HCT116 (cell line): ENCODE results near the gene MGA. TPM values are rescaled to one million over a fixed set of nuclear protein-coding genes. Genes with fewer than 3 reads are reported as not detected.

Source experiments
- ATAC-seq: fragments of 200-7000 bp; cut with Tn5 transposase; 2 replicates; pipeline ENCODE4 v1.9.1; 2020; ENCODE audit warnings: mild to moderate bottlenecking, moderate library complexity
- BruUV-seq: library from RNA; stranded (reverse); fragments of 400-500 nt; replicated peaks from 2 replicates; lab custom pipeline; 2021; lab: Mats Ljungman, UMichigan
- CTCF ChIA-PET: fragments of 300-600 bp; sonication (Branson Sonifier 250); formaldehyde crosslinking; loops from one replicate; lab custom pipeline; 2021; ENCODE audit warnings: antibody characterized with exemption; lab: Charles Lee
- POLR2A ChIA-PET: fragments of 300-600, 350-600 bp; sonication (Branson Sonifier 250); formaldehyde crosslinking; loops from one replicate; lab custom pipeline; 2021; ENCODE audit warnings: antibody characterized with exemption; lab: Charles Lee
- RAD21 ChIA-PET, 2 experiments: fragments of 300-600 bp; sonication (Branson Sonifier 250); formaldehyde crosslinking; loops; one replicate each; lab custom pipeline; 2023; ENCODE audit warnings: low total read pairs in 2 of 2; ENCODE audit not compliant: uncharacterized antibody in 2 of 2, unreplicated experiment in 2 of 2, low non-redundant PET in 1 of 2; lab: Charles Lee
- DNase-seq: peaks from one replicate; pipeline ENCODE4 v3.0.0-alpha.2; 2010; ENCODE audit warnings: low read depth, low spot score
- H2AFZ ChIP-seq: fragments of 200-600 bp; shearing (Covaris generic), sonication (generic); 2 replicates; pipeline ENCODE4 v1.6.1; 2017; ENCODE audit warnings: low read depth, mixed run types, mixed read lengths, antibody characterized with exemption, low read length; ENCODE audit not compliant: poor library complexity, severe bottlenecking
- H3K27ac ChIP-seq: 2 replicates; pipeline ENCODE4 v1.5.1; 2012; ENCODE audit warnings: low read depth, low read length
- H3K27me3 ChIP-seq: fragments of 200-600 bp; sonication (generic); 2 replicates; pipeline ENCODE4 v1.6.1; 2016; ENCODE audit warnings: mixed run types, low read length, mixed read lengths; ENCODE audit not compliant: insufficient read depth
- H3K36me3 ChIP-seq, 2 experiments: fragments of 200-500 bp in 1 of 2; fragments of 200-600 bp in 1 of 2; sonication (Bioruptor generic) in 1 of 2; sonication (generic) in 1 of 2; 2 replicates each; pipeline versions ENCODE4 v1.5.1 to v1.6.1; 2014 to 2016; ENCODE audit warnings: low read length in 2 of 2, inconsistent platforms in 1 of 2, mixed read lengths in 1 of 2, mixed run types in 1 of 2; ENCODE audit not compliant: insufficient read depth in 2 of 2, control insufficient read depth in 1 of 2
- H3K4me1 ChIP-seq, 2 experiments: fragments of 200-600 bp in 1 of 2; sonication (generic) in 1 of 2; 2 replicates each; pipeline versions ENCODE4 v1.5.1 to v1.6.1; 2012 to 2017; ENCODE audit warnings: low read length in 2 of 2, inconsistent platforms in 1 of 2, mild to moderate bottlenecking in 1 of 2, mixed read lengths in 1 of 2, mixed run types in 1 of 2, moderate library complexity in 1 of 2; ENCODE audit not compliant: insufficient read depth in 2 of 2, control insufficient read depth in 1 of 2
- H3K4me2 ChIP-seq: fragments of 200-600 bp; sonication (generic); 2 replicates; pipeline ENCODE4 v1.6.1; 2017; ENCODE audit warnings: mixed run types, low read length, mixed read lengths
- H3K4me3 ChIP-seq, 2 experiments: fragments of 200-600 bp in 1 of 2; sonication (generic) in 1 of 2; replicated peaks in 1 of 2; 2 replicates each; pipeline ENCODE4 v1.5.1; 2011 to 2016; ENCODE audit warnings: low read length in 2 of 2, control low read depth in 1 of 2, low read depth in 1 of 2, mild to moderate bottlenecking in 1 of 2, mixed read lengths in 1 of 2, mixed run types in 1 of 2
- H3K79me2 ChIP-seq: fragments of 200-600 bp; sonication (generic); 2 replicates; pipeline ENCODE4 v1.6.1; 2017; ENCODE audit warnings: mild to moderate bottlenecking, mixed run types, low read length, moderate library complexity, mixed read lengths; ENCODE audit not compliant: insufficient read depth
- H3K9ac ChIP-seq: fragments of 200-600 bp; sonication (generic); 2 replicates; pipeline ENCODE4 v1.6.1; 2016; ENCODE audit warnings: low read length, mixed read lengths
- H3K9me2 ChIP-seq: fragments of 200-600 bp; sonication (generic), shearing (Covaris generic); 2 replicates; pipeline ENCODE4 v1.6.1; 2017; ENCODE audit warnings: mixed run types, mild to moderate bottlenecking, moderate library complexity; ENCODE audit not compliant: insufficient read depth
- H3K9me3 ChIP-seq, 2 experiments: fragments of 200-500 bp in 1 of 2; fragments of 200-600 bp in 1 of 2; sonication (Bioruptor generic) in 1 of 2; sonication (generic) in 1 of 2; 2 replicates each; pipeline ENCODE4 v1.6.1; 2014 to 2017; ENCODE audit warnings: low read length in 2 of 2, mixed read lengths in 2 of 2, inconsistent platforms in 1 of 2, low read depth in 1 of 2, mild to moderate bottlenecking in 1 of 2, mixed run types in 1 of 2, moderate library complexity in 1 of 2; ENCODE audit not compliant: control insufficient read depth in 1 of 2, insufficient read depth in 1 of 2
- H4K20me1 ChIP-seq: fragments of 200-600 bp; sonication (generic), shearing (Covaris generic); 2 replicates; pipeline ENCODE4 v1.6.1; 2017; ENCODE audit warnings: mixed run types, mild to moderate bottlenecking, moderate library complexity; ENCODE audit not compliant: insufficient read depth
- CBX3 ChIP-seq: IDR thresholded peaks from 2 replicates; pipeline ENCODE4 v1.6.1; 2012; ENCODE audit warnings: low read depth
- CEBPB ChIP-seq: IDR thresholded peaks from 2 replicates; pipeline ENCODE4 v1.6.1; 2012; ENCODE audit warnings: low read depth
- EGR1 ChIP-seq: IDR thresholded peaks from 2 replicates; pipeline ENCODE4 v1.6.1; 2012; ENCODE audit warnings: low read depth
- ELF1 ChIP-seq: IDR thresholded peaks from 2 replicates; pipeline ENCODE4 v1.6.1; 2012; ENCODE audit warnings: low read depth, borderline replicate concordance
- EZH2phosphoT487 ChIP-seq: fragments of 200-600 bp; IDR thresholded peaks from 2 replicates; pipeline ENCODE4 v1.6.1; 2018; ENCODE audit warnings: antibody characterized with exemption, borderline replicate concordance
- FOSL1 ChIP-seq: IDR thresholded peaks from 2 replicates; pipeline ENCODE4 v1.6.1; 2012; ENCODE audit warnings: low read depth
- JUND ChIP-seq: IDR thresholded peaks from 2 replicates; pipeline ENCODE4 v1.6.1; 2012
- POLR2A ChIP-seq: IDR thresholded peaks from 2 replicates; pipeline ENCODE4 v1.7.0; 2011; ENCODE audit warnings: borderline replicate concordance; ENCODE audit not compliant: insufficient read depth, insufficient read length; ENCODE audit errors: extremely low read depth
- POLR2AphosphoS5 ChIP-seq: IDR thresholded peaks from 2 replicates; pipeline ENCODE4 v1.6.1; 2011; ENCODE audit warnings: mild to moderate bottlenecking, low read depth, low read length, moderate library complexity
- RAD21 ChIP-seq: IDR thresholded peaks from 2 replicates; pipeline ENCODE4 v1.6.1; 2012; ENCODE audit warnings: low read depth, mild to moderate bottlenecking
- SIN3A ChIP-seq: IDR thresholded peaks from 2 replicates; pipeline ENCODE4 v1.6.1; 2012; ENCODE audit warnings: low read depth
- TCF7L2 ChIP-seq: IDR thresholded peaks from 2 replicates; pipeline ENCODE4 v1.7.0; 2011; ENCODE audit warnings: borderline replicate concordance, inconsistent platforms; ENCODE audit not compliant: insufficient read depth, insufficient read length; ENCODE audit errors: extremely low read depth
- YY1 ChIP-seq: IDR thresholded peaks from 2 replicates; pipeline ENCODE4 v1.6.1; 2011; ENCODE audit warnings: low read length, low read depth, moderate library complexity, mild to moderate bottlenecking; ENCODE audit not compliant: insufficient replicate concordance; ENCODE audit errors: extremely low read depth
- ZFX ChIP-seq: fragments of 450-650 bp; IDR thresholded peaks from 2 replicates; pipeline ENCODE4 v1.6.1; 2017
- ZNF274 ChIP-seq: fragments of 200-500 bp; sonication (Bioruptor generic); IDR thresholded peaks from 2 replicates; pipeline ENCODE4 v1.6.1; 2014; ENCODE audit warnings: mild to moderate bottlenecking, low read depth, low read length, inconsistent platforms
- intact Hi-C: fragments of 100-400 bp; cut with micrococcal nuclease; formaldehyde crosslinking; loops from 2 replicates; pipeline ENCODE4 v1.10.0; 2022
- total RNA-seq: library from RNA; stranded (reverse); gene quantifications from one replicate; pipeline ENCODE4 v1.2.1, GENCODE V29; 2021; ENCODE audit not compliant: unreplicated experiment
- TF ChIP-seq, protein P1 (sequence below): IDR thresholded peaks from 2 replicates; pipeline ENCODE4 v1.6.1; 2012
- TF ChIP-seq, protein P2 (sequence below): IDR thresholded peaks from 2 replicates; pipeline ENCODE4 v1.6.1; 2012
- TF ChIP-seq, protein P3 (sequence below): IDR thresholded peaks from 2 replicates; pipeline ENCODE4 v1.6.1; 2012; ENCODE audit warnings: low read depth
- TF ChIP-seq, protein P4 (sequence below): IDR thresholded peaks from 2 replicates; pipeline ENCODE4 v1.6.1; 2011; ENCODE audit warnings: mild to moderate bottlenecking, low read length, moderate library complexity; ENCODE audit not compliant: insufficient replicate concordance; ENCODE audit errors: extremely low read depth

MGA gene
- total RNA-seq, 1 experiment from 2014 or later: 28.9 TPM

DNA sequence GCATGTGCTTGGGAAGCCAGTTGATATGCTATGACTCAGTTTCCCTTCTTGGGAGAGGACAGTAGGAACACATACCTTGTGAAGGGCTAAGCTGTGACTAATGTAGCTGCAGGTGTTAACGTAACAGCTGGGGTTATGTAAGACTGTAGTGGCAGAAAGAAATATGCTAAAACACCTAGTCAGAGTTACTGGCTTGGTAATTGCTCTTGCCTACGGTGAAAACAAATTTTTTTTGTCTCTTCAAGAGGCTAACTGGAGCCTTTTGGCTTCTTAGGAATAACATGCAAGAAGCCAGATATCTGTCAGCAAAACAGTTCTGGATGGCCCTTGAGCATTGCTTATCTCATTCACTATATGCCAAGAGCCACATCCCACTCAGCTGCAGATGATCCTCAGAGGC is 115.4 kb downstream of the MGA start:
- ChIA-PET CTCF (interaction anchor here (5.1 kb wide), 1 partner anchor 35 kb away, joined by 125 read pairs; no protein-coding TSS in a partner anchor), POLR2A (no interaction called here), RAD21 (no interaction called here)
- BruUV-seq: no TSS peak
- Histone ChIP-seq H3K27ac (0 out of 2 replicates have a peak overlapping the region, but pooled peaks have one; percentile 73), H3K4me2 (peak overlapping the region; percentile 90), H3K4me1 (peaks cover 14 to 38% of the 10 kb centered on the region in 2 experiments), H3K36me3 (no peaks in the 10 kb centered on the region), H2AFZ (no peak overlapping the region), H3K9me3 (no peaks in the 10 kb centered on the region), H4K20me1 (no peaks in the 10 kb centered on the region), H3K27me3 (no peaks in the 10 kb centered on the region), H3K9ac (no peak overlapping the region), H3K4me3 (peak overlapping the region; percentile 79 to 80), H3K9me2 (no peaks in the 10 kb centered on the region), H3K79me2 (peaks cover 24% of the 10 kb centered on the region; the same call in 1 of the 2 replicates)
- intact Hi-C loops: loop anchor here (2.0 kb wide), 1 partner anchor 129 kb away; no protein-coding TSS in a partner anchor
- ATAC-seq: no peak
- TF ChIP-seq EZH2phosphoT487 (no peak), CBX3 (no peak), CEBPB (no peak), SIN3A (no peak), POLR2A (no peak), FOSL1 (no peak), ZFX (no peak), ELF1 (no peak), JUND (no peak), RAD21 (no peak), TCF7L2 (no peak), POLR2AphosphoS5 (no peak), YY1 (no peak), ZNF274 (no peak), EGR1 (no peak)
- TF ChIP-seq, protein P1, sequence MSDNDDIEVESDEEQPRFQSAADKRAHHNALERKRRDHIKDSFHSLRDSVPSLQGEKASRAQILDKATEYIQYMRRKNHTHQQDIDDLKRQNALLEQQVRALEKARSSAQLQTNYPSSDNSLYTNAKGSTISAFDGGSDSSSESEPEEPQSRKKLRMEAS: no peak
- TF ChIP-seq, protein P2, sequence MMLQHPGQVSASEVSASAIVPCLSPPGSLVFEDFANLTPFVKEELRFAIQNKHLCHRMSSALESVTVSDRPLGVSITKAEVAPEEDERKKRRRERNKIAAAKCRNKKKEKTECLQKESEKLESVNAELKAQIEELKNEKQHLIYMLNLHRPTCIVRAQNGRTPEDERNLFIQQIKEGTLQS: no peak
- TF ChIP-seq, protein P3, sequence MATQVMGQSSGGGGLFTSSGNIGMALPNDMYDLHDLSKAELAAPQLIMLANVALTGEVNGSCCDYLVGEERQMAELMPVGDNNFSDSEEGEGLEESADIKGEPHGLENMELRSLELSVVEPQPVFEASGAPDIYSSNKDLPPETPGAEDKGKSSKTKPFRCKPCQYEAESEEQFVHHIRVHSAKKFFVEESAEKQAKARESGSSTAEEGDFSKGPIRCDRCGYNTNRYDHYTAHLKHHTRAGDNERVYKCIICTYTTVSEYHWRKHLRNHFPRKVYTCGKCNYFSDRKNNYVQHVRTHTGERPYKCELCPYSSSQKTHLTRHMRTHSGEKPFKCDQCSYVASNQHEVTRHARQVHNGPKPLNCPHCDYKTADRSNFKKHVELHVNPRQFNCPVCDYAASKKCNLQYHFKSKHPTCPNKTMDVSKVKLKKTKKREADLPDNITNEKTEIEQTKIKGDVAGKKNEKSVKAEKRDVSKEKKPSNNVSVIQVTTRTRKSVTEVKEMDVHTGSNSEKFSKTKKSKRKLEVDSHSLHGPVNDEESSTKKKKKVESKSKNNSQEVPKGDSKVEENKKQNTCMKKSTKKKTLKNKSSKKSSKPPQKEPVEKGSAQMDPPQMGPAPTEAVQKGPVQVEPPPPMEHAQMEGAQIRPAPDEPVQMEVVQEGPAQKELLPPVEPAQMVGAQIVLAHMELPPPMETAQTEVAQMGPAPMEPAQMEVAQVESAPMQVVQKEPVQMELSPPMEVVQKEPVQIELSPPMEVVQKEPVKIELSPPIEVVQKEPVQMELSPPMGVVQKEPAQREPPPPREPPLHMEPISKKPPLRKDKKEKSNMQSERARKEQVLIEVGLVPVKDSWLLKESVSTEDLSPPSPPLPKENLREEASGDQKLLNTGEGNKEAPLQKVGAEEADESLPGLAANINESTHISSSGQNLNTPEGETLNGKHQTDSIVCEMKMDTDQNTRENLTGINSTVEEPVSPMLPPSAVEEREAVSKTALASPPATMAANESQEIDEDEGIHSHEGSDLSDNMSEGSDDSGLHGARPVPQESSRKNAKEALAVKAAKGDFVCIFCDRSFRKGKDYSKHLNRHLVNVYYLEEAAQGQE: no peak
- TF ChIP-seq, protein P4, sequence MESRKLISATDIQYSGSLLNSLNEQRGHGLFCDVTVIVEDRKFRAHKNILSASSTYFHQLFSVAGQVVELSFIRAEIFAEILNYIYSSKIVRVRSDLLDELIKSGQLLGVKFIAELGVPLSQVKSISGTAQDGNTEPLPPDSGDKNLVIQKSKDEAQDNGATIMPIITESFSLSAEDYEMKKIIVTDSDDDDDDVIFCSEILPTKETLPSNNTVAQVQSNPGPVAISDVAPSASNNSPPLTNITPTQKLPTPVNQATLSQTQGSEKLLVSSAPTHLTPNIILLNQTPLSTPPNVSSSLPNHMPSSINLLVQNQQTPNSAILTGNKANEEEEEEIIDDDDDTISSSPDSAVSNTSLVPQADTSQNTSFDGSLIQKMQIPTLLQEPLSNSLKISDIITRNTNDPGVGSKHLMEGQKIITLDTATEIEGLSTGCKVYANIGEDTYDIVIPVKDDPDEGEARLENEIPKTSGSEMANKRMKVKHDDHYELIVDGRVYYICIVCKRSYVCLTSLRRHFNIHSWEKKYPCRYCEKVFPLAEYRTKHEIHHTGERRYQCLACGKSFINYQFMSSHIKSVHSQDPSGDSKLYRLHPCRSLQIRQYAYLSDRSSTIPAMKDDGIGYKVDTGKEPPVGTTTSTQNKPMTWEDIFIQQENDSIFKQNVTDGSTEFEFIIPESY: no peak
- DNase-seq: no peak
